HepG2 (cell line): ENCODE results near the gene IDUA. TPM values are rescaled to one million over a fixed set of nuclear protein-coding genes. Genes with fewer than 3 reads are reported as not detected.

ENCODE experiments used
- ARNT2 ChIP-seq: sonication (generic); formaldehyde crosslinking; IDR thresholded peaks from 2 replicates; pipeline ENCODE4 v1.8.0; 2022; ENCODE audit warnings: mild to moderate bottlenecking, low read depth, missing genetic modification reagents, moderate library complexity
- ATF4 ChIP-seq, 2 experiments: fragments of 450-650 bp in 1 of 2; sonication (generic) in 1 of 2; formaldehyde crosslinking; IDR thresholded peaks; 2 replicates each; pipeline versions ENCODE4 v1.5.0 to v1.8.0; 2020 to 2022; ENCODE audit warnings: mild to moderate bottlenecking in 1 of 2, missing genetic modification reagents in 1 of 2
- CSRNP1 ChIP-seq: sonication (generic); formaldehyde crosslinking; IDR thresholded peaks from 2 replicates; pipeline ENCODE4 v1.8.1; 2023; ENCODE audit warnings: mild to moderate bottlenecking, missing genetic modification reagents
- DDIT3 ChIP-seq: sonication (generic); formaldehyde crosslinking; IDR thresholded peaks from 2 replicates; pipeline ENCODE4 v1.4.0; 2020; ENCODE audit warnings: mild to moderate bottlenecking, missing genetic modification reagents
- E2F2 ChIP-seq: sonication (generic); formaldehyde crosslinking; IDR thresholded peaks from 2 replicates; pipeline ENCODE4 v1.4.0; 2020; ENCODE audit warnings: missing genetic modification reagents, borderline replicate concordance
- GABPA ChIP-seq, 2 experiments: IDR thresholded peaks; 2 replicates each; pipeline ENCODE4 v1.6.1; 2011 to 2016; ENCODE audit warnings: low read depth in 2 of 2, low read length in 1 of 2, missing biosample characterization in 1 of 2, missing genetic modification characterization in 1 of 2
- HNF4A ChIP-seq: sonication (generic); formaldehyde crosslinking; IDR thresholded peaks from 2 replicates; pipeline ENCODE4 v1.4.0; 2020; ENCODE audit warnings: missing genetic modification reagents
- IRF1 ChIP-seq: sonication (generic); formaldehyde crosslinking; IDR thresholded peaks from 2 replicates; pipeline ENCODE4 v1.4.0; 2020; ENCODE audit warnings: low read depth, mild to moderate bottlenecking, missing genetic modification reagents
- MIER2 ChIP-seq: IDR thresholded peaks from 2 replicates; pipeline ENCODE4 v1.6.1; 2016; ENCODE audit warnings: missing biosample characterization, missing genetic modification reagents
- MXD3 ChIP-seq: IDR thresholded peaks from 2 replicates; pipeline ENCODE4 v1.6.1; 2016; ENCODE audit warnings: mild to moderate bottlenecking, missing biosample characterization, missing genetic modification reagents
- PHF5A ChIP-seq: IDR thresholded peaks from one replicate; pipeline ENCODE4 v1.6.1; 2018; ENCODE audit warnings: low read depth, missing genetic modification reagents; ENCODE audit not compliant: unreplicated experiment
- RXRB ChIP-seq: IDR thresholded peaks from 2 replicates; pipeline ENCODE4 v1.6.1; 2016; ENCODE audit warnings: borderline replicate concordance, missing genetic modification reagents, missing compliant biosample characterization
- ZBTB44 ChIP-seq: sonication (generic); formaldehyde crosslinking; IDR thresholded peaks from 2 replicates; pipeline ENCODE4 v1.4.0; 2020; ENCODE audit warnings: missing genetic modification reagents
- ZNF343 ChIP-seq: sonication (generic); formaldehyde crosslinking; IDR thresholded peaks from 2 replicates; pipeline ENCODE4 v1.4.0; 2020; ENCODE audit warnings: mild to moderate bottlenecking, missing genetic modification reagents
- ZNF441 ChIP-seq: sonication (generic); formaldehyde crosslinking; IDR thresholded peaks from 2 replicates; pipeline ENCODE4 v1.7.0; 2021; ENCODE audit warnings: missing genetic modification reagents, borderline replicate concordance
- ZNF780A ChIP-seq: sonication (generic); formaldehyde crosslinking; IDR thresholded peaks from 2 replicates; pipeline ENCODE4 v1.8.0; 2022; ENCODE audit warnings: mild to moderate bottlenecking, missing genetic modification reagents, moderate library complexity
- ZNF878 ChIP-seq: sonication (generic); formaldehyde crosslinking; IDR thresholded peaks from 2 replicates; pipeline ENCODE4 v1.8.1; 2023; ENCODE audit warnings: mild to moderate bottlenecking, missing genetic modification reagents, moderate library complexity
- ZSCAN20 ChIP-seq: sonication (generic); formaldehyde crosslinking; IDR thresholded peaks from 2 replicates; pipeline ENCODE4 v1.4.0; 2020; ENCODE audit warnings: missing genetic modification reagents, mild to moderate bottlenecking, borderline replicate concordance
- polyA plus RNA-seq, 8 experiments: library from polyadenylated mRNA; depleted of rRNA in 3 of 8; stranded (reverse) in 7 of 8; unstranded in 1 of 8; fragments of >200 nt; fragmentation: Illumina TruSeq in 4 of 8; extraction: Trizol in 4 of 8; gene quantifications; 2 replicates each; pipeline versions ENCODE4 v1.2.1 to v1.2.3, GENCODE V29; 2011 to 2016; ENCODE audit warnings: low read depth in 4 of 8, missing spikeins in 1 of 8, mixed read lengths in 1 of 8; ENCODE audit not compliant: insufficient read depth in 1 of 8
- total RNA-seq, 5 experiments: library from RNA; depleted of rRNA; stranded (reverse); fragments of >200 nt; fragmentation: Illumina TruSeq; extraction: Trizol; gene quantifications; 2 replicates each; pipeline ENCODE4 v1.2.3, GENCODE V29; 2016; ENCODE audit warnings: low read depth in 1 of 5

IDUA gene
- total and polyA plus RNA-seq, 2 of the 13 experiments (the other 11 are each of a cell fraction or from before 2014, with no cell fraction given): 0.77 to 1.0 TPM

- peak; percentile 41; the same call in 1 of the 2 replicates for TF ChIP-seq IRF1
- peak; percentile 90 for TF ChIP-seq HNF4A (CRISPR knock-in tag)
- no peak for TF ChIP-seq E2F2 (CRISPR knock-in tag)
- TF ChIP-seq GABPA (IDR thresholded peaks at IDR 0.05; ENCODE audit: low read depth, low read length): no peak
- no peak for TF ChIP-seq GABPA (CRISPR knock-in tag; IDR thresholded peaks at IDR 0.05; ENCODE audit: low read depth)
- no peak for TF ChIP-seq MIER2 (CRISPR knock-in tag)
- TF ChIP-seq ZNF878 (CRISPR knock-in tag): peak; percentile 43
- TF ChIP-seq ZSCAN20 (CRISPR knock-in tag): no peak
- peak; percentile 22; the same call in 1 of the 2 replicates for TF ChIP-seq ARNT2 (CRISPR knock-in tag)
- TF ChIP-seq ZNF343 (CRISPR knock-in tag): peak; percentile 58; the same call in 1 of the 2 replicates
- TF ChIP-seq ZBTB44 (CRISPR knock-in tag): no peak; the same call in 1 of the 2 replicates
- peak; percentile 93 for TF ChIP-seq RXRB (CRISPR knock-in tag)
- TF ChIP-seq DDIT3 (CRISPR knock-in tag): 0 out of 2 replicates have a peak, but pooled peaks have one; percentile 56
- 0 out of 2 replicates have a peak, but pooled peaks have one; percentile 5 for TF ChIP-seq CSRNP1 (CRISPR knock-in tag)
- TF ChIP-seq ZNF780A: no peak
- TF ChIP-seq PHF5A (CRISPR knock-in tag): no peak
- TF ChIP-seq MXD3 (CRISPR knock-in tag): no peak; the same call in 1 of the 2 replicates
- peak; percentile 23; the same call in 1 of the 2 replicates for TF ChIP-seq ZNF441 (CRISPR knock-in tag)
- no peak for TF ChIP-seq ATF4 (CRISPR knock-in tag; IDR thresholded peaks at IDR 0.05)
Measured at GRCh38 chr4:992297-993110, 5.7 kb downstream of the IDUA start (continued).
